ENCODE measurements around the gene KANSL1L.

- TF ChIP-seq CTCF (IDR thresholded peaks at IDR 0.05; ENCODE audit: poor library complexity) (no peak), EZH2phosphoT487 (IDR thresholded peaks at IDR 0.05; ENCODE audit: low read depth, severe bottlenecking, unreplicated experiment) (no peak), EZH2 (IDR thresholded peaks at IDR 0.05; ENCODE audit: borderline replicate concordance) (no peak)
Observed at GRCh38 chr2:210203147-210203546, 31.9 kb upstream of the KANSL1L start.
